ENCODE measurements around the gene NRG2.

GRCh38 chr5:140037012-140037411, 6.1 kb downstream of the NRG2 start:
- no peak for TF ChIP-seq CTCF (IDR thresholded peaks at IDR 0.05)
- TF ChIP-seq POLR2A (IDR thresholded peaks at IDR 0.05): no peak

Measured in esophagus squamous epithelium (tissue), 4 donors.